GM18867 (cell line): ENCODE measurements around the gene DNAH10.

Experiments used
- ATAC-seq: cut with Tn5 transposase; IDR thresholded peaks from one replicate; pipeline ENCODE4 v1.9.1; 2021; ENCODE audit warnings: mild to moderate bottlenecking, moderate library complexity; ENCODE audit not compliant: unreplicated experiment

DNAH10 gene

DNA sequence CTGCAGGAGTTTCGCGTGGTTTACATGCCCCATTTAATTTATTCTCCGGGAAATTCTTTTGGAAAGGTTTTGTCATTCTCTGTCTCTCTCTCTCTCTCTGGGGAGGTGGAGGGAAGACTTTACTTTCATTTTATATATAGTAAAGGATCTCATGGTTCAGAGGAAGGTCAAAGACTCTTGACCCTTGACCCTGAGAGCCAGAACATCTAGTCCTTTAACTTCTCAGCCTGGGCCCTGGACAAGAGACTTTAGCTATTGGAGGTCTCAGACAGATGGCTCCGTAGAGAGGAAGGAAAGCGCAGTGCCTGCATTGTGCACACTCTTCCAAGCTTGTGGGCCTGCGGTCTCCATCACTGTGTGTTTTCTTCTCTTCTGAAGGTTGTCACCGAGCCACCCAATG lies 166.8 kb downstream of the DNAH10 start:
- ATAC-seq = no peak

DNA sequence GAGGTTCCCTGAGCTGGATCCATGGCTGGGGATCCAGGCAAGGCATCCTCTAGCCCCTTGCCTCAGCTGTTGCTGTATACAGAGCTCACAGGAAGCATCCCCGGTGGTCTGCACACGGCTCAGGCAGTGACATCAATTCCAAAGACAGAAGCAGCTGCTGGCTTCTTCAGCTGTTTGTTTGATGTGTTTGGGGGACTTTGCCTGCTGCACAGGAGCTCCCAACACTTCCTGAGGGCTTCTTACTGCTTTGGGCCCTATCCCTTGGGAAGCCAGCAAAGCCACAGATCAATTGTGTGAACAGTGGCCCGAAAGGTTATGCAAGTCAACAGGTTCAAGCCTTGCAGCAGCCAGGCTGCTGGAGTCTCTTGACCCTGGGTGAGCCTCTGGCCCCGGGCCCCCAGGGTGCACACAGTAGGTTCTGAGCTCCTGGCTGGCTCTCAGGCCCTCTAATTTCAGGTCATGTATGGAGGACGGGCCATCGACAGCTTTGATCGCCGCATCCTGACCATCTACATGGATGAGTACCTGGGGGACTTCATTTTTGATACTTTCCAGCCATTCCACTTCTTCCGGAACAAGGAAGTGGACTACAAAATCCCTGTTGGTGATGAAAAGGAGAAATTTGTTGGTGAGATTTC lies 168.0 kb downstream of the DNAH10 start:
- ATAC-seq = no peak

DNA sequence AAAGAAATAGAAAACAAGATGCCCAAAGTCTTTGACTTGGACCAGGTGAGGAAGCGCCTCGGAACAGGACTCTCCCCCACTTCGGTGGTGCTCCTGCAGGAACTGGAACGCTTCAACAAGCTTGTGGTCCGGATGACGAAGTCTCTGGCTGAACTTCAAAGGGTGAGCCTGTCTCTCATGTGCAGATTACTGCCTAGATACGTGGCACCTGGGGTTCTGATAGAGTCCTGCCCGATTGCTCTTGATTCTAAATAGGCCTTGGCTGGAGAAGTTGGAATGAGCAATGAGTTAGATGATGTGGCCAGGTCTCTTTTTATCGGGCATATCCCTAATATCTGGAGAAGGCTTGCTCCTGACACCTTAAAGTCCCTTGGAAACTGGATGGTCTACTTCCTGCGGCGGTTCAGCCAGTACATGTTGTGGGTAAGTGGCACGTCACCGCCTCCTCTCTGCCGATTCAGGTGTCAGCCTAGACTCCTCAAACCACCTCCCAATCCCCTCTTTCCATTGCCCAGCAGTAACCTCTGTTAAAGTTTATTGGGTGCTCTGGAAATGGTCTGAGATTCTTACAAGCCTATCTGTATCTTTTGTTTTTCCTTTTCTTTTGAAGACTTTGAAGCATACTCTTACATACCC lies 169.7 kb downstream of the DNAH10 start:
- ATAC-seq = no peak

DNA sequence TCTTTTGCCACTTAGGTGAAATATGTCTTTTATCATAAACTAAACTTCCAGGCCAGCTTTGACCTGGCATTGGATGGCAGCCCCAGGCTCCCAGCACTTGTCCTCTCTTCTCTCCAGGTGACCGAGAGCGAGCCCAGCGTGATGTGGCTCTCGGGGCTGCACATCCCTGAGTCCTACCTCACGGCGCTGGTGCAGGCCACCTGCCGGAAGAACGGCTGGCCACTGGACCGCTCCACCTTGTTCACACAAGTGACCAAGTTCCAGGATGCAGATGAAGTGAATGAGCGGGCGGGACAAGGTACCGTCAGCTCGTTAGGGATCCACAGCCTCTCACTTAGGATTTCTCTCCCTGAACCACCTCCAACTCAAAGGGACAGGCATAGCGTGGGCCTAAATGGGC lies 171.1 kb downstream of the DNAH10 start:
- ATAC-seq = no peak

DNA sequence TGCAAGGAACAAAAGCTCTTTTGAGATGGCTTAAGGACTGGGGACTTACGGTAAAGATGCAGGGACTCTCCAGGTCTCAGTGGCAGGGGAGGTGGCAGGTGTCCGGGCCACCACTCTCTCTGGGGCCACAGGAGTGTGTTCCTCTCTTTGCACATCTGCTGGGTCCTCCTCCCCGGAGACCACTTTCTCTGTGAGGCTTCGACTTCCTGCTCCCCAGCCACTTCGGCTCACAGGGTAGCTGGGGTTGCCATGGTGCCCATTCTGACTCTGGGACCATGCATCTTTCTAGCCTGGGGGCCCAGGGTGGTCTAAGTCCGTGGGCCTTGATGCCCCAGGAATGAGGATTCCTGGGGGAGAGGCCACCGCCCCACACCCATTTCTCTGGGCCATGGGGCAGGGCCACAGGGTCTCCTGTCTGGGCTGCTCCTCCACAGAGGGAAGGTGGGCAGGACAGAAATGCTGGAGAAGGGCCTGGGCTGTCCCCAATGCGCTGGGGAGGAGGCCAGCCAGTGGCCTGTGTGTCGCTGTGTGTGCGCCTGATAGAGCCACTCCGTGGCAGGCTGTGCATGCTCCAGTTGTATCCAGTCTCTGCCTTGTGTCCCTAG lies 172.0 kb downstream of the DNAH10 start:
- ATAC-seq = no peak

DNA sequence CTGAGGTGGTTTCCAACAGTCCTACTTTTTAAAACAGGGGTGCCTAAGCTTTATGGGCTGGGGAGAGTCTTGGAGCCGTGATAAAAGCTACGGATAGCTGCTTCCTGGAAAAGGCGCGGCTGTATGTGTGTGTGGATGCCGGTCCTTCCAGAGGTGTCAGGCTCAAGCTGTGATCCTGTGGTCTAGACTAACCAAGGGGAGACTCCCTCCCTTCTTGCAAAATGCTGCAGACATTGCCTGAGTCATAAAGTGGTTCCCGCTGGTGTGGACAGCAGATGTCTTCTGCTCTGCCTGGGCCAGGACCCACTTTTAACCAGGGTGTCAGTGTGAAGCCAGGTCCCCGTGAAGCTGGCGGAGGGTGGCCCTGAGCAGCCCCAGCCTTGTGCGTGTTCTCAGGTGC lies 172.7 kb downstream of the DNAH10 start:
- ATAC-seq = no peak

DNA sequence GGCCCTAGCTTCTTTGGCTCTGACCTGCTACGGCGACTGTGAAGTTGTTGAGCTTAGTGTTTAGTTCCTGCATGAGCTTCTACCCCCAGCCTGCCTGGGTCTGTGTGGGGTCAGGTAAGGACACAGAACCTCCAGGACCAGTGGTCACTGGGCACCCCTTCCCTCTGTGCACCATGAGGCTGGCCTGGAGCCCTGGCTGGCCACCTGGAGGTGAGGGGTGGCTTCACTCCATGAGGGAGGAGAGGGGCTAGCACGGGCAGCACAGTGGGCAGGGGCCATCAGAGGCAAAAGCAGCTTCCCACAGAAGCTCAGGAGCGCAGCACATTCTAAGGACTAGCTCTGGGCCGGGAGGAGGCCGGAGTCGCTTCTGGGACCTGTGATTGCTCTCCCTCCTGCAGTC lies 173.9 kb downstream of the DNAH10 start:
- ATAC-seq = no peak

DNA sequence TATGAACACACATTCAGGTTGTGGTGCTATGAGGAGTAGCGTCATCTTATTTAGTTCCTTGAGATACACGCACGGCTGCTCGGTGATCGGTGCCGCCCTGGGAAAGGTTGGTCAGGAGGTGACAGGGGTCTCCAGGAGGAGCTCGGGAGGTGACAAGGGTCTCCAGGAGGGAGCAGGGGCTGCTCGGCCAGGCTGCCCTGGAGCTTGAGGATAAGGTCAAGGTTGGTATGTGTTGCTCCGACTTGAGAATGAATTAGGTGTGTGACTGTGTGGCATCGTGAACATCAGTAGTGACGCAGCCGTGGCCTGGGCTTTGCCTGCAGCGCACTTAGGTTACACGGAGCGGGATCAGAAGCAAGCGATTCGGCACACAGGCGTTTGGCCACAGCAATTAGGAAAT lies 174.4 kb downstream of the DNAH10 start:
- ATAC-seq = no peak

DNA sequence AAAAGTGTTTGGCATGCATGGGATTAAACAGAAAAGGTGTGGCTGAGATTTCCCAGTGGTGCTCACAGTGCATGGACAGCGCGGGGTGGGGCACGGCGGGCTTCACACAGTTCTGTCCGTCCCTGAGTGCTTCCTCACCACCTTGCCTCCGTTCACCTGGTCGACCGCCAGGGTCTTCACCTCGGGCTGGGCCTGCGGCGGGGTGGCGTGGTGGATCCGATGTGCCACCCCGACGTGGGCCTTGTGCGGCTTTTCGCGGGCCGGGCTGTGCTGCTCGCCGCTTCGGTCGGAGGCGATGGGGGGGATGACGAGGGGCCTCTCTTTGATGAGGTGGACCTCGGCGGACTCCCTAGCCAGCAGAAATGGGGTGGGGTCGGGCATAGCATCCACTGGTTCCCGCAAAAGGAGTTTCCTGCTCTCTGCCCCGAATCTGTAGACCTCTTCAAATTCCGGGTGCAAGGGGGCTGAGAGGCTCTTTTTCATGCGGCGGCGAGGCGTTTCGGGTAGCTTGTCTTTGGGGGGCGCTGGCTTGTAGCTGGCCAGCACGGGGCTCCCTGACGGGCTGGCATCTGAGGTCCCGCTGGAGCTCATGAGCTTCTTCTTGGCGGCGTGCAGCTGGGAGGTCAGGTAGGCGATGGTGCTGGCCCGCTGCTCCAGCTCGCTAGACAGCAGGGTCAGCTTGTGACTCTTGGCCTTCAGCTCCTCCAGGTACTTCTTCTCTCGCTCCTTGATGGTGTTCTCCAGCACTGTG lies 175.0 kb downstream of the DNAH10 start:
- no peak for ATAC-seq

DNA sequence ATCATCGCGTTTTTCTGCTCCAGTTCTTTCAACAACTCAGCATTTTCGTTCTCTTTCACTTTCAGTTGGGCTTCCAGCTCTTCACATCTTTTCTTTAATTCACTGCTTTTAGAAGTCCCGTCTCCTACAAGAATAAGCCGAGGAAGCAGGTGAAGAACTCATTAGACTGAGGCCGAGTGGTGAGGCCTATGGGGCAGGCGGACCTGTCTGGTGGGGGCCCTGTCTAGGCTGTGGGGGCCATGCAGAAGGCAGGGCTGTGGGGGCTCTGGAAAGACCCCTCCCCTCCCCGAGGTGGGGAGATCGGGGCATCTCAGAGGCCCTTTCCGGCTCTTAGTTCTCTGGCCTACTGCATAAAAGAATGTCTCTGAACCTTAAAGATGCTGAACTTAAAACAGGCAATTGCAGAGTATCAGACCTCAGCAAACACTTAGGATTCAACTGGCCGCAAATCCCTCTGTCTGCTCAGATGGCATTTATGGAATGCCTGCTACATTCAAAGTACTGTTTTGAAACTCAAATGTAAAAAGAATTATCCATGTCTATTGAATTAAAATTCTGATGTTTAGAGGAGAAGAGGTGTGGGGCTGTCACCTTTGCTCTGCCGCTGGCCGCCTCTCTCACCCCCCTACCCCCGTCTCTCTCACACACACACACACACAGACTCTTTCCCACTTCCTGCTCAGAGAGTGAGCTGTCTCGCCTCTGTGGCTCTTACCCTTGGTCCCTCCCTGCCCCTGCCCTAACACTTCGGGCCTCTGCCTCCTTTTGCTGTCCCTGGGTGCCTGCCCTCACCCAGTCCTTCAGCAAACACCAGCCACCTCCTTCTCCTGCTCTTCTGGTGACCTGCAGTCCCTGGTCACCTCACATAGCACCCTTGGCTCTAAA lies 175.8 kb downstream of the DNAH10 start:
- no peak for ATAC-seq

DNA sequence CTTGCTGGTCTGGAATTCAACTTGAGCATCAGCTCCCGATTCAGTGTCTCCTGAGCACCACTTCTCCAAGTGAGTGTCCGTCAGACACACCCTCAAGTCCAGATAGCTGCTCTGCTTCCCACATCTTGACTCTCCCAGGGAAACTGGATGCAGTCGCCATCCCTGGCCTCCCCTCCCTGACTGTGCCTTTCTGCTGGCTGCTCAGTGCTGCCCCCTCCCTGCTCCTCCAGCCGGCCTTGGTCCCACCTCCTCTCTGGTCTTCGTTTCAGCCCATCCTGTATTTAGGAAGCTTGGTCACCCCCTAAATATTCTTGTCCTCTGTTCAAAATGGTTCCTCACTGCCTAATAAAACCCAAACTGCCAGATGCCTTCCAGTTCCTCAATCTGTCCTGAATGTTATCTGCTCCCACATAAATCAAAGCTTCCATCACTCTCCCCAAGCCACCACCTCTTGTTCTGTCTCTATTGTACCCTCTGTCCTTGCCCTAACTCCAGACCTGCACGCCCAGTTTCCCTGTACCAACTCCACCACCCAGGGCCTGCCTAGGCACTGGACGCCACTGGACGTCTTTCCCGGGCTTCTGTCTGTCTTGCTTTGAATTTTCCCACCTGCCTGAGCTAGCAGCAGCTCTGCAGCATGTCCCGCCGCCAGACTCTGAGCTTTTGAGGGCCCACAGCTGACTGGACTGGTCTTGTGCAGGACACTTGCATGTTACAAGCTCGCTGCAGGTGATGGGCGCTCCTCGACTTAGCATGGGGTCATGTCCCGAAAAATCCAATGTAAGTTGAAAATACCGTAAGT lies 176.8 kb downstream of the DNAH10 start:
- no peak for ATAC-seq

DNA sequence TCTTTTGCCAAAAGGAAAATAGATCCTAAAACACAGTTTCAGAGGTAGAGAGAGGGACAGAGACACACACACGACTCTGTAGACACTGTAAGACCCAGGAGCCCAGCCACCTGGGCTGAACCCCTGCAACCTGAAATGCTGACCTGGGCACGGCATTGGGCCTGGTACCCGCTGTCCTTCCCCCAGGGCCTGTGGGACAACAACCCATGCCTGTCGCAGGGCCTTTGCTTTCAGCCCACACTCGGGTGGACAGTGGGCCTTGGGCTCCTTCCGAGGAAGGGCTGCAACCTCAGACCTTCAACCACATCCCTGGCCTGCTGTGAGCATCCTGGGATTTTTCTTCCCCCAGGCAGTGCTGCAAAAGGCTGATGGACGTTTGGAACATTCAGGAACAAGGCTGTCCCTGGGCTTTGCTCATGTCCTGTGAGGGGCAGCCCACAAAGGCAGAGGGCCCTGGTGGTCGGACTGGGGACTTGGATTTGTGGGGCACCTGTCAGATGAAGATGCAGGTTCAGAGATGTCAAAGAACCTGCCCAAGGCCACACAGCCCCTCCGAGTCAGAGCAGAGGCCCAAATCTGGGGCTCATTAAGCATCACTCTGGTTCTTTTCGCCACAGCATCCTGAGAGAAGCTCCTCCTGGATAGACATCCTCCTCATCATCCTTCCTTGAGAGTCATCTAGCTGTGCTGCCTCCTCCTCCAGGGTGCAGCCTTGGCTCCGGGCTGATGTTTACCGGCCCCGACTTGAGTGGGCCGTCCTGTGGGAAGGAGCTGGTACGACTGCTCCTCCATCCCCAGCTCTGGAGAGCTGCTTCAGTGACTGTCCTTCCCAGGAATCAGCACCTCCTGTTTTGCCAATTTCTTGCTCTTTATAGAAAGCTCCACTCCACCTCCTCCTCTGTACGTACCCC lies 177.9 kb downstream of the DNAH10 start:
- ATAC-seq = no peak

DNA sequence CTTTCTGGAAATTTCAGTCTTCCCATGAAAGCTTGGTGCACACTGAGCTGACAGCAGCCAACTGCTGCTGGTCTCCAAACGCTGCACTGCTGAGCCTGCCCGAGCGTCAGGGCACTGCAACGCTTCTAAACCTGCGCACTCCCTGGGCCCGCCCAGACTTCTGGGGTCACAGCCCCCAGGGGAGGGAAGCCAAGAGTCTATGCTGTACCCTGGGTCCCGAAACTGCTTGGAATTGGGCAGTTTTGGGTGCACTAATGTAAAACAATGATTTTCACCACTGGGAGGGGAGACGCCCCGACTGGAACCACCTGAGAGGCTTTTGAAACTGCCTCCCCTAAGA lies 178.5 kb downstream of the DNAH10 start:
- no peak for ATAC-seq

DNA sequence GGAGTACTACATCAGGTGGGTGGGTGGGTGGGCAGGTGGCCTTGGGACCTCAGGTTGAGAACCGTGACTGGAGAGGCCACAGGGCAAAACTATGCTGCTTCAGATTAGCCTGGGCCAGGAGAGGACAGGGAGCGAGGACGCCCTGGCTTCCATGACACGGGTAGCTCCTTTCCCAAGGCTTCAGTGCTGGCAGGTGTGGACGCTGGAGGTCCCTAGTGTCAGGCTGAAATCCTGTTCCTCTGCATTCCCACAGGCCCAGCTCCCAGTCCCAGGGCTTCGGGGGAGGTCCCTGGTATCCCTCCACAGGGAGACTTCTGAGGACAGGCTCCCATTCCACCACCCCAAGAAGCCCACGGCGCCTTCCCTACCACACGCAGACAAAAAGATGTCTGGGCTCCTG lies 178.9 kb downstream of the DNAH10 start:
- ATAC-seq = no peak

DNA sequence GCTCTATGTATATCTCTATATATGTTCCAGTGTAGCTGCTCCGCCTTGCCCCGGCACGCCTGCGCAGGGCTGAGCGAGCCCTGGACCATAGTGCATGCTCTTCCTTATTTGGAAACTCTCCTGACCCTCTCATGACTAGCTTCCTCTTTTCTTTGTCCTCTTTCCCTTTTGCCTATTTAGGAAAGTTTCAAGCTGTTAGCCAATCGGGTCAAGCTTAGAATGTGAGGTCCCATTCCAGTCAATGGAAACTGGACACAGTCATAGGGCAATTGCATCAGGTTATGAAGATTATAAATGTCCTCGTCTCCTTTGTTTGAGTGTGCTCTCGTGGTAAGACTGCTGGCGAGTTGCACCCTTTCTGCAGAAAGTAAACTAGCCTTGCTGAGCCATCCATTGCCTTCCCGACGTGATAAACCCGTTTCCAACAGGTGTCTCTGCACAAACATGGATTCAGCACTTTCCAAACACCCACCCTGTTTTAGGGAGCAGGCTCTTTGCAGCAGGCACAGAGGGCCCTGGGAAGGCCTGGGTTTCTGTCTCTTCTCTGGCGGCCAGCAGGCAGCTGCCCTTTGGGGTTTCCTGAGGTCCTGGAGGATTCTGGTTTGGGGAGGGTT lies 179.6 kb downstream of the DNAH10 start:
- ATAC-seq = no peak

DNA sequence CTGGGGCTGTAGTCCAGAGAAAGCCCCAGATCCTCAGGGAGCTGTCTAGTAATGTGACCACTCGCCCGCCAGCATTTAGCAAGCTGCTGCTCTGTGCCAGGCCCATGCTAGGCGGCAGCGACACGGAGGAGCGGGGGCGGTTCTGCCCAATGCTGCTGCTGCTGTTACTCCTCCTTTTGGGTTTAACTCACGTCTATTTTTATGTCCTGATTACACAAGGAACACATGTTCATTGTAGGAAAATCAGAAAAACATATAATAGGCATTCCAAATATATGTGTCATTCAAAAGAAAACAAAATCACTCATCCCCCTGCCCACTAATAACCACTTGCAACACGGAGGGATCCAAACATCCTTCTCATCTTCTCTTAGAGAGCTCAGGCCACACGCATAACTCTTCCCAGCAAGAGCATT lies 180.1 kb downstream of the DNAH10 start:
- no peak for ATAC-seq

DNA sequence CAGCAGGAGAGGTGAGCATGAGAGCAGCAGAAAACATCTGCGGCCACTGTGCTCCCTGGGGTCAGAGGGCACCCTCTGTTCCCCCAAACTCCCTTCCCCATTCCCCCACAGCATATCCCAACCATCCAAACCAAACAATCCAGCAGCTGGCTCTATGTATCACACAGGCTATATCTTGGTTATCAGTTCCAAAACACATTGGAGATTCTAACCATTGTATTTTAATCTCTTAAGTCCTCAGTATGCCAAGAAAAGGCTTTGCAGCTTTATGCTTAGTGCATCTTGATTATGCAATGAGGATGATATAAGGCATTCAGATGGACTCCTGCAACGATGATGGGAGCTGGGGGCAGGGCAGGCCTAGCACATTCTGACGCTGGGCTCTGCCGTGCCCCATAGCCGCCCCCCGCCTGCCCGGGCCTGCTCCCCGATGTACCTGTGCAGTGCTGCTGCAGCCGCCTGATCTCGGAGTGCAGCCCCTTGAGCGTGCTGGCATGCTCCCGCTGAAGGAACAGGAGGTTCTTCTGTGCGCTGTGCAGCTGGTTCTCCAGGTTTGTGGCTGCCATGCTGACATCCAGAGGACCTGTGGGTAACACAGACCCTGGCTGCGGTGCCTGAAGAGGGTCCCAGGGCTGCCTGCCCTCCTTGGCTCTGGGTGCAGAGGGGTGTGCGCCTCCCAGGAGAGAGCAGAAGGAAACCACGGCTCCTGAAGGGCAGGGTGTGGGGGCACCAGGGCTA lies 181.0 kb downstream of the DNAH10 start:
- no peak for ATAC-seq

DNA sequence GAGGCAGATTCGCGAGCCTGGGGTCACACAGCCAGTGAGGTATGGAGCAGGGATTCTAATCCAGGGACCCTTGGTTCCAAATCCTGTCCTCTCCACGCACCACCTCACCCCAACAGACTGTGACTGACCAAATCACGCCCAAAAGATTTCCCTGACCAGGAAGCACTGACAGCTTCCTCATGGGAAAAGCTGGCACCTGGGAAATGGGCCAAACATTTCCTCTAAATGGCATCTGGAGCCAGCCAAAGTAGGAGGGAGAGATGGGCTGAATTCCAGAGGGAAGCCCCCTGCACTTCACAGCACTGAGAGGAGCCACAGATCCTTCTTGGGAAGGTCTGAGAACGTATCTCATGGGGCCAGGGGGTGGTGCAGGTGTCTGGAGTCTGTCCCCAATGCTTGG lies 181.7 kb downstream of the DNAH10 start:
- ATAC-seq = no peak
